Stimulated activated naive B cell treated with anti-CD40 and anti-IgM and Interleukin-4, amounts not matched to agents 10 μg/mL and 1 μg/mL and 100 μg/mL, for 72 hours (primary cell): ENCODE measurements around the gene MFAP3L.

Experiments
- ATAC-seq, 2 donors: fragments of 150-1000 bp; cut with Tn5 transposase; replicated peaks; 2 replicates each; pipeline ENCODE4 v1.10.0; 2021; ENCODE audit warnings: moderate library complexity in 1 of 2
- DNase-seq: peaks from one replicate; pipeline ENCODE4 v3.0.0; 2021
- H3K27ac Mint-ChIP-seq: one replicate; pipeline ENCODE4 v1.8.0; 2022; ENCODE audit warnings: mild to moderate bottlenecking, mixed read lengths
- H3K27me3 Mint-ChIP-seq, 2 donors: one replicate each; pipeline ENCODE4 v1.8.0; 2022; ENCODE audit warnings: mixed read lengths in 2 of 2
- H3K36me3 Mint-ChIP-seq, 2 donors: one replicate each; pipeline ENCODE4 v1.8.0; 2022; ENCODE audit warnings: mixed read lengths in 2 of 2, mild to moderate bottlenecking in 1 of 2
- H3K4me1 Mint-ChIP-seq, 2 donors: one replicate each; pipeline ENCODE4 v1.8.0; 2022; ENCODE audit warnings: mixed read lengths in 2 of 2, mild to moderate bottlenecking in 1 of 2
- H3K4me3 Mint-ChIP-seq, 2 donors: one replicate each; pipeline ENCODE4 v1.8.0; 2022; ENCODE audit warnings: mild to moderate bottlenecking in 2 of 2, mixed read lengths in 2 of 2, moderate library complexity in 1 of 2
- H3K9me3 Mint-ChIP-seq, 2 donors: one replicate each; pipeline ENCODE4 v1.8.0; 2022; ENCODE audit warnings: mixed read lengths in 2 of 2, mild to moderate bottlenecking in 1 of 2

MFAP3L gene

DNA sequence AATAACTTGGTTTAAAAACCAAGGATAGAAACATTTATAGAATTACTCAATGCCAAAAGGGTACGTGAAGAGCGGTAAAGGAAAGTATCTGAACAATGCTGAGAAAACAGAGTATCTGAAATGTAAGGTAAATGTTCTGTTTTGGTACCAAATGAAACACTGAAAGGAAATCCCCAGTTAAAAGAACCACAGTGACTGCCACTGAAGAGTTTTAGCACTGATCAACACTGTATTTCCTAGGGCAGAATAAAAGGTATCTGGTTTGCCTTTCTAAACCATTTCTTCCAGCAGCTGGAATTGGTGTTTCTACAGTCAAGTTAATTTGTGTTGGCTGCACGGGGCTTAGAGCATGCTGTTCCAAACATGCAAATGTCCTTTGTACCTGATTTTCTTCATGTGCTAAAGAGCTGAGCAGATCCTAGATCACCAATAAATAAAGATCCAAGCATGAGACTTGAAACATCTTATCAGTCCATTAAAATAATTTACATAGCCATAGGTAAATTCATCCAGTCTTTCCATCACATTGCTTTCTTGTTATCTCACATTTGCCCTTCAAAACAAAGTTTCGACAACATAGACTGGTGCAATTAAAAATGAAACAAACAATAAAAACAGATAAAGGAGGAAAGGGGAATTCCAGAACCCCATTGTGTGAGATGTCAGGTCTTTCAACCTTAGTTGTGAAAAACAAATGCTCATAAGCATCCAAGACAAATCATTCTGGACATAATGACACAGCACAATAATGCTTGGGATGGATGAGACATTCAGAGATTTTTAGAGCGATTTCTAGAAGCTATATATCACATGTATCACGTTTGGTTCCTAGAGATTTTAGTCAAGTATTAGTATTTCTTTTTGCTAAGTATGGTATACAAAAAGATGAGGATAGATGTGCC, 38.6 kb downstream of the MFAP3L start:
- Mint-ChIP-seq H3K27ac (no peak overlapping the region), H3K36me3 (no peaks in the 10 kb centered on the region), H3K4me3 (no peak overlapping the region), H3K9me3 (no peaks in the 10 kb centered on the region), H3K27me3 (peaks cover 15 to 28% of the 10 kb centered on the region in 2 donors), H3K4me1 (no peaks in the 10 kb centered on the region)
- DNase-seq (no peak), ATAC-seq (no peak)

DNA sequence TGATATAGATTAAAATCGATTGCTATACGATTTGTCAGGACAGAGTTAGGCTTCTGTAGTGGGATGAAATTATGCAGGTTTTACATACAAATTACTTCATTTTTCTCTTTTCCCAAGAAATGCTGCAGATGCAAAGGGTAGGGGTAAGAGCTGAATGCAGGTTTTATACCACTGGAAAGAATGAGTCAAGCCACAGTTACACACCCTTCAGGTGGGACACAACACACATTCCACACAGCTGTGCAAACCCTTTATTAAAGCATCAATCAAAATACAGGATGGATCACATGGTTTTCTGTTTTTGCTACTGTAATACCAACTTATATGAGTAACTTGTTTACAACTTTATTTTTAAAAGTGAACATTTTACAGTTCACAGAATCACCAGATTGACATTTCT, 39.8 kb downstream of the MFAP3L start:
- H3K9me3 Mint-ChIP-seq: no peaks in the 10 kb centered on the region
- ATAC-seq (no peak), DNase-seq (no peak)
- no peak overlapping the region for H3K27ac Mint-ChIP-seq
- H3K27me3 Mint-ChIP-seq: peaks cover 9 to 28% of the 10 kb centered on the region in 2 donors
- no peak overlapping the region for H3K4me3 Mint-ChIP-seq
- H3K4me1 Mint-ChIP-seq: no peaks in the 10 kb centered on the region
- no peaks in the 10 kb centered on the region for H3K36me3 Mint-ChIP-seq

DNA sequence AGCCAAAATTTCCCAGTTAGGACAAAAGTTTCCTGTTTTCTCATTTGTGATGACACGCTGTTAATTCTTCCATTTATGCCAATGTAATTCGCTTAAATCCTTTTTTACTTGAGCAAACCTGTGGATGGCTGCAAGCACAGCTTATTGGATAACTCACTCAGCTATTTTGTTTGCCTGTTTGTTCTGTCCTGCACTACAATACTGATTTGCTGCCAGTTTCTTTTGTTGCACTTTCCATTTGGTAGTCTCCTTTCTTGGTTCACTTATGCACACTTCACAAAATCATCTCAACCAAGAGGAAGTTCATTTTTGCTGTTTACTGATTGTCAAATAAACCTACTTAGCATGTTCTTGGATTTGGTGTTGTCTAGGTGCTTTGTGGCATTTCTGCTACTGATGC, 40.3 kb downstream of the MFAP3L start:
- no peak overlapping the region for H3K27ac Mint-ChIP-seq
- no peaks in the 10 kb centered on the region for H3K36me3 Mint-ChIP-seq
- H3K4me1 Mint-ChIP-seq: no peaks in the 10 kb centered on the region
- no peaks in the 10 kb centered on the region for H3K9me3 Mint-ChIP-seq
- H3K27me3 Mint-ChIP-seq: peaks cover 9 to 28% of the 10 kb centered on the region in 2 donors
- no peak overlapping the region for H3K4me3 Mint-ChIP-seq
- DNase-seq: no peak
- ATAC-seq: no peak

DNA sequence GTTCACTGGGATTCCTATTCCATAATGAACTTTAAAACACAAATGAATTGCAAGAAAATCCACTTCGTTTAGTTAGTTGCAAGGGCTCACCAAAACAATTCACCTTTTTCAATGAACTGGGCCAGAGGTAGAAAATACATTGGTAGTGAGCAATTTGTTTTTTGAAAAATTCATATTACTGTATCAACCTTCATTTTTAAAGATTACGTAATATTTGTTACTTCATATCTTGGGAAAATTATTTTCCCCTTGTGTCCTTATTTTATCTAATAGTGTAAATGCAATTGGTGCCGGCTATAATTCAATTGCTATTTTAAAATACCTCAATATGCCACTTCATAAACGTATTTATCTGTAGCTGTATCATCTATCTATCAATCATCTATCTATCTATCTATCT, 41.5 kb downstream of the MFAP3L start:
- H3K9me3 Mint-ChIP-seq: no peaks in the 10 kb centered on the region
- no peak overlapping the region for H3K27ac Mint-ChIP-seq
- ATAC-seq (no peak), DNase-seq (no peak)
- H3K27me3 Mint-ChIP-seq: peaks cover 9 to 28% of the 10 kb centered on the region in 2 donors
- H3K4me1 Mint-ChIP-seq: no peaks in the 10 kb centered on the region
- H3K4me3 Mint-ChIP-seq: no peak overlapping the region
- no peaks in the 10 kb centered on the region for H3K36me3 Mint-ChIP-seq

DNA sequence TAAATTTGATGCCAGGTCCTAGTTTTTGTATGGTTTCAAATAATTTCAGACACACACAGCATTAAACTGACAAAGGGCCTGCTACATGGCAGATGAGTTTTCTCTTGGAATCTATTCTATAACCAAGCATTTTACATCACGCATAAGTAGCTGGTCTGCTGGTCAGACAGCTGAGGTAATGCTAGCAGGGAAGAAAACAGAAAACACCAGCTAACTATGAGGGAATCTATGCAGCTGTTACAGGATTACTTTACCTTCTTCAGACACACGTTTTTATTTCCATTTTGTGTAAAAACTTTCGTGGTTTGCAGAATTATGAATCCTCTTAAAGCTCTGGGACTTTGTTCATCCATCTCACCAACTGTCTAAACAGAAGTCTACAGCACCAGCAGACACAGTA, 42.0 kb downstream of the MFAP3L start:
- H3K36me3 Mint-ChIP-seq: no peaks in the 10 kb centered on the region
- peaks cover 9 to 27% of the 10 kb centered on the region in 2 donors for H3K27me3 Mint-ChIP-seq
- H3K27ac Mint-ChIP-seq: no peak overlapping the region
- DNase-seq (no peak), ATAC-seq (no peak)
- no peaks in the 10 kb centered on the region for H3K9me3 Mint-ChIP-seq
- no peaks in the 10 kb centered on the region for H3K4me1 Mint-ChIP-seq
- no peak overlapping the region for H3K4me3 Mint-ChIP-seq

DNA sequence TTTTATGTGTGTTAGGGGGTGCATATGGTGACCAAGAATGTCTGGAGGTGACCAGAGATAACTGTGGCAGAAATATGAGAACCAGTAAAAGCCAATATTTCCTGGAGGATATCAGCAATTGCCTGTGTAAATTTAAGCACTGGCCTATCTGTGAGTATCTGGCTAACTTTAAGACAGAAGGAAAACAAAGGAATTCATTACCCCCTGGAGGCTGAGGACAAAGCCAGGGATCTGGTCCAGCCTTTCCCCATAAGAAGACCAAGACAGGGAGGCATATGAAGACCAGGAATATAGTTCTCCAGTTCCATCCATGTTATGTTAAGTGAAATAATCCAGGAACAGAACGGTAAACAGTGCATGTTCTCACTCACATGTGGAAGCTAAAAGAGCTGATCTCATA, 49.2 kb downstream of the MFAP3L start:
- DNase-seq: no peak
- ATAC-seq: no peak
- H3K27me3 Mint-ChIP-seq: peaks cover 8 to 12% of the 10 kb centered on the region in 2 donors
- H3K36me3 Mint-ChIP-seq: no peaks in the 10 kb centered on the region
- H3K4me3 Mint-ChIP-seq: no peak overlapping the region
- no peaks in the 10 kb centered on the region for H3K9me3 Mint-ChIP-seq
- H3K27ac Mint-ChIP-seq: no peak overlapping the region
- H3K4me1 Mint-ChIP-seq: no peaks in the 10 kb centered on the region

DNA sequence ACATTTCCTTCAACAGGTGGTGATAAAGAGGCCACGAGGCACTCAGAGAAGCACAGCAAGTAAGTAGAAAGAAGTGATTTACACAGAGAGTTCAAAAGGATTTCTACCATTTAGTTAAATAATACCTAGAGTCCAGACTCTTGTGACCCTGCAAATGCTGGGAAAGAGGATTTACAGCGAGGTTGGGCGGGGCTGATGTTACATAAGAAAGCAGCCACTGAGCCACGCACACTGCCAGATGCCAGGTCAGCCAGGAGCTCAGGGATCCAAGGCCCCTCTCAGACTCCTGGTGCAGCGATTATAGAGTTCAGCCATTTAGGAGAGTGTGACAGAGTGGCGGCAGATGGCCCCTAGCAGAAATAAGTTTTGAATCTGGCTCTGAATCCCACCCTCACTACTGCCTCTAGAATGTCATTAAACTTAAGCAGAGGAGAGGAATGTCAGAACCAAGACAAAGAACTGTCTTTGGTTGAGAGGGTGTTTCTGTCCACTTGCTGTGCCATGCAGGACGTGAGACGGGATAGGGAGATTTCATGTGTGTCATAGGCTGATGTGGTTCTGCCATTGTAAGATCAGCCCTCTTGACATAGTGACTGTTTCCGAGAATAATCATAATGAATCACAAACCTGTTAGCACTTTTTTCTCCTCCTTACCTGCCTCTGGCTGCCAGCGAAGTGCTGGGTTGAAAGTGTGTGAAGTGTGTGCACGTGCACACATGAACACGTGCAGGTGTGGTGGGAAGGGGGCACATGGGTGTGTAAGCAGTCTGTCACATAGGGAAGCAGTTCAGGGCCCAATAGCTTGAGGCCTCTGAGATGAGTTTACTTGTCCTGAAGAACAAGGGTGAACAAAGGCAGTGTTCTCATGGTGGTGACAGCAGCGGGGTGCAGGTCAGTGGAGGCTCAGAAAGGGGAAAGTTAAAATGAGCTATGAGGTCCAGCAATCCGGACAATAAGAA, 50.1 kb downstream of the MFAP3L start:
- no peak for ATAC-seq
- no peak overlapping the region for H3K4me3 Mint-ChIP-seq

DNA sequence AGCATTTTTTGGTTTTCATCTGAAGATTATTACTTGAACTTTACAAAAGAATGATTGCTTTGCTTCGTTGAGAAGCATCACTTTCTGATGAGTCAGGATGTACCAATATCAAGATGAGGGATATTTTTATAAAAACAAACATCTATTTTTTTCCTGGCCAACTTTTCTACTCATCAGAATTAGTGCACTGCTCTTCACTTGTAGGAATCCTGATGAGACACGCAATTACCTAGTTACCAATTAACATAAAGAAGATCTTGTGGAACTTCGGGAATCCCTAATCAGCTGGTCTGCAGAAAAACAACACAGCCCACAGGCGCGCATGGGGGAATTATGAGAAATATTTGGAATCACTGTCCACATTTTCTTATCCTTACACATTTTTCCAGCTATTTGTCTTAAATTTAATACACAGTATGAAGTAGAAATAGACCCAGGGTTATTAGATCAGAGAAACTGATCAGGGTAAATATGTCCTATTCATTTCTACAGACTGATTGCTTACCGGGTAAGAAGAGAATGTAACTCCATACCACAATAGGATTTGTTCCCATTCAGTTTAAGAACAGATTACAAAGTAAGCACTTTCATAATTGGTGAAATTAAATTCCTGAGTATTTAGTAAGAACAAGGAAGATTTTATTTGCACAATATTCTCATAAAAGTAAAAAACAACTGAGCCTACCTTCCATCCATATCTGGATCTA, 50.9 kb downstream of the MFAP3L start:
- no peaks in the 10 kb centered on the region for H3K9me3 Mint-ChIP-seq
- H3K4me3 Mint-ChIP-seq: no peak overlapping the region
- H3K27ac Mint-ChIP-seq: no peak overlapping the region
- peaks cover 8 to 12% of the 10 kb centered on the region in 2 donors for H3K27me3 Mint-ChIP-seq
- DNase-seq (no peak), ATAC-seq (no peak)
- H3K4me1 Mint-ChIP-seq: no peaks in the 10 kb centered on the region
- H3K36me3 Mint-ChIP-seq: no peaks in the 10 kb centered on the region

More for the DNA sequence above, 50.1 kb downstream of the MFAP3L start:
- H3K9me3 Mint-ChIP-seq: no peaks in the 10 kb centered on the region
- peaks cover 8 to 12% of the 10 kb centered on the region in 2 donors for H3K27me3 Mint-ChIP-seq
- H3K36me3 Mint-ChIP-seq: no peaks in the 10 kb centered on the region
- no peaks in the 10 kb centered on the region for H3K4me1 Mint-ChIP-seq
- H3K27ac Mint-ChIP-seq: no peak overlapping the region
- DNase-seq: no peak

DNA sequence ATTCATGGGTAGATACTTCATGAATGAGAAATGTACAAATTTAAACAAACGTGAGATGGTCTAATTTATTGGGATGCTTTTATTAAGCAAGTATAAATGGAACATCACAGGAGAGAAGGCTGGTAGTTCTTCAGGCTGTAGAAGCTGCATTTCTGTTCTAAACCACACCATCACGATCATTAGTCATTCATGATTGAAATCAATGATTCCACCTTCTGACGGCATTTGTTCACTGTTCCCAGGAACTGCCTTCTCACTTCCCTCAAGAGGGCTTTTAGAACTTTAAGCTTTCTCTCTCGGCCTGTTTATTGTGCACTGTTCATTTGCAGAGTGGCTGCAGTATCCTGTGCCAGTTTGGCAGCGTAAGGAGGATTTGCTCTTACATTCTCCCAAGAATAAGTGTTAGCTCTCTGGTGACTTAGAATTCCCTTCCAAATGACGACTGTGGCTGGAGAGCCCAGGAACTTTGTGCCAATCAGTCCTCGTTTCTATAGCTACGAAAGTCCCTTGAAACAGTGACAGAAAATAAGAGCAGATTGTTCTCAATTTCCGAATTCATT, 54.7 kb downstream of the MFAP3L start:
- DNase-seq (no peak), ATAC-seq (no peak)
- no peak overlapping the region for H3K27ac Mint-ChIP-seq
- H3K9me3 Mint-ChIP-seq: peaks cover 0 to 5% of the 10 kb centered on the region in 2 donors
- H3K27me3 Mint-ChIP-seq: peaks cover 11 to 14% of the 10 kb centered on the region in 2 donors
- no peaks in the 10 kb centered on the region for H3K36me3 Mint-ChIP-seq
- H3K4me1 Mint-ChIP-seq: no peaks in the 10 kb centered on the region
- no peak overlapping the region for H3K4me3 Mint-ChIP-seq

DNA sequence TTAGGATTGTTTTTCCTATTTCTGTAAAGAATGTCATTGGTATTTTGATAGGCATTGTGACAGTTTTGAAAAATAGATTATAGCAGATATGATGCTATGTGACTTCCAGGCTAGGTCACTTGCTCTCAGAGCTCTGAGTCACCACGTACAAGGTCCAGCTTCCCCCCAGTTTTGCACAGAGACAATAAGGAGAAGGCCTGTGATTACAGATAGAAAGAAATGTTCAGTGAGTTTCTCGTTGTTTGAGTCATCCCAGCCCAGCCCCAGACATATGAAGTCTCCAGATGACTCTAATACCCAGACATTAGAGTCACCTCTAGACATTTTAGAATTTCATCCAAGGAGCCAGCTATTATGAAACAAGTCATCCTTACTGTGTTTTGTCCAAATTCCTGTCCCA, 57.2 kb downstream of the MFAP3L start:
- no peak overlapping the region for H3K27ac Mint-ChIP-seq
- no peaks in the 10 kb centered on the region for H3K4me1 Mint-ChIP-seq
- H3K4me3 Mint-ChIP-seq: no peak overlapping the region
- DNase-seq (no peak), ATAC-seq (peak in 1 of 2 donors; percentile 57)
- peaks cover 4 to 9% of the 10 kb centered on the region in 2 donors for H3K27me3 Mint-ChIP-seq
- peaks cover 0 to 5% of the 10 kb centered on the region in 2 donors for H3K9me3 Mint-ChIP-seq
- H3K36me3 Mint-ChIP-seq: no peaks in the 10 kb centered on the region

DNA sequence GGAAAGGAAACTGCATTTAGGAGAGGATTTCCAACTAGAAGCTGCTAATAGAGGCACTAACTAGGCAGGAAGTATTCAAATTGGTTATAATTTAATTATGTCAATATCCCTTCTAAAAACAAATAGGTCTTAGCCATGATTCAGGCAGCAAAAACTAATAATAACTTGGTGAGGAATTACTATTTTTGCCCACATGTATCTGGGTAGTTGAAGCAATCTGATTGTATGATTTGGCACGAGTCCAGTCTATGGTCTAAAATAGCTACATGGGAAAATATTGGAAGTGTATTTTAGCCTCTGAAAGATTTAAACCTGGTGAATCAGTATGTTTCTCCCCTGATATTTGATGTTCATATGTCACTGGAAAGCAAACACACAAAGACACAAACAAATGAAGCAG, 62.2 kb downstream of the MFAP3L start:
- H3K27me3 Mint-ChIP-seq: peaks cover 0 to 6% of the 10 kb centered on the region in 2 donors
- DNase-seq (no peak), ATAC-seq (no peak)
- H3K4me1 Mint-ChIP-seq: no peaks in the 10 kb centered on the region
- H3K4me3 Mint-ChIP-seq: no peak overlapping the region
- H3K36me3 Mint-ChIP-seq: no peaks in the 10 kb centered on the region
- peaks cover 0 to 5% of the 10 kb centered on the region in 2 donors for H3K9me3 Mint-ChIP-seq
- H3K27ac Mint-ChIP-seq: no peak overlapping the region

DNA sequence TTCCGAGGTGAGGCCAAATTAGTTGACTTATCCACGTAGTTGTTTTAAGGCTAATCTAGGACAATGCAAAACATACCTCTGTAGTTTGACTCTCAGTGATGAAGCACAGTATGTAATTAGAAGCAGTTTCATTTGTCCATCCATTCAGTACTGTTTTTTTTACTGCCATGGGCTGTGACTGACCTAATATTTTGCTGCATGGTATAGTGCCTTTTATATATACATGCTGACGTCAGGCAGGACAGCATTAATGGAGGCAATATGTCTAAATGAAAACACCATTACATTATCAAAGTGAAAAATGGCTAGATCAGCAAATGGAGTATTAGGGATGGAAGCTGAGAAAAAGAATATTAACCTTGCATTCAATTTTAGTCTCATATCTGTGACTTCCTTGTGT, 66.9 kb downstream of the MFAP3L start:
- no peak for ATAC-seq
- no peaks in the 10 kb centered on the region for H3K27me3 Mint-ChIP-seq
- H3K27ac Mint-ChIP-seq: no peak overlapping the region
- no peaks in the 10 kb centered on the region for H3K4me1 Mint-ChIP-seq
- H3K36me3 Mint-ChIP-seq: no peaks in the 10 kb centered on the region
- no peak overlapping the region for H3K4me3 Mint-ChIP-seq
- H3K9me3 Mint-ChIP-seq: no peaks in the 10 kb centered on the region
- DNase-seq: no peak

DNA sequence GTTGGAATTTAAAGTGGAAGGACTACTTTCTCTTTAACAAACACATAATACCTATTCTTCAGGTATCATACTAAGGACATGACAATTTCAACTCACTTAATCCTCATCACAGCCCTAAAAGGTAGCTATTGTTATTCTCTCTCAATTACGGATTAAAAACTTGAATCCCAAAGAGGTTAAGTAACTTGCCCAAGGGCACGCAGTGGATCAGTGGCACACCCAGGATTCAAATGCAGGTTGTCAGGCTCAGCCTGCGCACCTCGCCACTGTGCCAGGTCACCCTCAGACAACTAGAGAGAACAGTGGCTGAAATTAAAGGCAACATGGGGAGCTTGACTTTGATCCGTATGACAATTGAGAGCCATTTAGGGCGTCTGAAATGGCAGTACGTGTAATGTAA, 67.6 kb downstream of the MFAP3L start:
- Mint-ChIP-seq H3K4me3 (no peak overlapping the region), H3K36me3 (no peaks in the 10 kb centered on the region), H3K4me1 (peaks cover 0 to 2% of the 10 kb centered on the region in 2 donors), H3K9me3 (no peaks in the 10 kb centered on the region), H3K27me3 (no peaks in the 10 kb centered on the region), H3K27ac (no peak overlapping the region)
- DNase-seq (no peak), ATAC-seq (no peak)

DNA sequence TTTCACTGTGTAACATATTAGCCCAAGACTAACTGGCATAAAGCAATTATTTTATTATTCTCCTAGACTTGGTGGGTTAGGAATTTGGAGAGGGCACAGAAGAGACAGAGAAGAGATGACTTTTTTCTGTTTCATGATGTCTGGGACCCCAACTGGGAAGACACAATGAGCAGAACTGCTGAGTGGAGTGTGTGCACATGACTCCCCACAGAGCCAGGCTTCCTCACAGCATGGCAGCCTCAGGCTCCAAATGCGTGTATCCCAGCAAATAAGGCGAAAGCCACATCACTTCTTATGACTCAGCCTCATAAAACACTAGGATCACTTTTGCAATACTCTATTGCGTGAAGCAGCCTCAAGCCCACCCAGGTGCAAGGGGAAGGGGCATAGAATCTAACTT, 68.4 kb downstream of the MFAP3L start:
- no peak for ATAC-seq

More for the DNA sequence above, 68.4 kb downstream of the MFAP3L start:
- Mint-ChIP-seq H3K9me3 (no peaks in the 10 kb centered on the region), H3K36me3 (no peaks in the 10 kb centered on the region), H3K4me1 (peaks cover 5 to 10% of the 10 kb centered on the region in 2 donors), H3K27ac (no peak overlapping the region), H3K27me3 (no peaks in the 10 kb centered on the region), H3K4me3 (no peak overlapping the region)
- no peak for DNase-seq
